ENCODE results near the gene CEP120.

- TF ChIP-seq CTCF (IDR thresholded peaks at IDR 0.05; ENCODE audit: insufficient read depth, low read length, poor library complexity, severe bottlenecking) (no peak), EZH2phosphoT487 (conservative IDR thresholded peaks at IDR 0.05; ENCODE audit: low read length) (no peak)
Measured at GRCh38 chr5:123454259-123454911, 31.2 kb upstream of the CEP120 start.
